Transverse colon (tissue), 3 donors: ENCODE results near the gene ALS2CL.

Experiments
- EP300 ChIP-seq: sonication (generic); formaldehyde crosslinking; IDR thresholded peaks from one replicate; pipeline ENCODE4 v1.6.1; 2017; ENCODE audit warnings: antibody characterized with exemption, low read depth
- TF ChIP-seq, protein P1 (sequence below), 5 experiments: fragments of 200-600 bp in 3 of 5; fragments of 450-650 bp in 2 of 5; sonication (generic) in 3 of 5; IDR thresholded peaks; 1 replicate in 2 of 5; 2 replicates in 3 of 5; pipeline ENCODE4 v1.5.1; 2016 to 2017; ENCODE audit warnings: antibody characterized with exemption in 5 of 5, inconsistent platforms in 3 of 5, mild to moderate bottlenecking in 2 of 5, moderate library complexity in 1 of 5

DNA sequence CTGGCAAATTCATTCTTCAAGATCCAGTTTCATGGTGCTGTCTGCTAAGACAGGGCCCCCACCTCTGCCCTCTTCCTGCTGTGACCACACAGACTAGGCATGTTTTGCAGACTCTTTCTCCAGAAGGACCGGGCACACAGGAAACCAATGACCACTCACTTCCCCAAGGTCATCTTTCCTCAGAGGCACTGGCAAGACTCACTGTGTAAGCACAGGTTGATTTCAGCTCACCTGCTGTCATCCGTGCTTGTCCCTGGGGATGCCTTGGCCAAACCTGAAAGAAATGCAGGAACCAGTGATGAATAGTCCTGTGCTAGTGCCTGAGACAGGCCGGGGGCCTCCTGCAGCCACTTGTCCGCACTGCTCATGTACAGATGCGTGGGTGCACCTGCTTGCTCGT lies 33.5 kb downstream of the ALS2CL start:
- TF ChIP-seq, protein P1, sequence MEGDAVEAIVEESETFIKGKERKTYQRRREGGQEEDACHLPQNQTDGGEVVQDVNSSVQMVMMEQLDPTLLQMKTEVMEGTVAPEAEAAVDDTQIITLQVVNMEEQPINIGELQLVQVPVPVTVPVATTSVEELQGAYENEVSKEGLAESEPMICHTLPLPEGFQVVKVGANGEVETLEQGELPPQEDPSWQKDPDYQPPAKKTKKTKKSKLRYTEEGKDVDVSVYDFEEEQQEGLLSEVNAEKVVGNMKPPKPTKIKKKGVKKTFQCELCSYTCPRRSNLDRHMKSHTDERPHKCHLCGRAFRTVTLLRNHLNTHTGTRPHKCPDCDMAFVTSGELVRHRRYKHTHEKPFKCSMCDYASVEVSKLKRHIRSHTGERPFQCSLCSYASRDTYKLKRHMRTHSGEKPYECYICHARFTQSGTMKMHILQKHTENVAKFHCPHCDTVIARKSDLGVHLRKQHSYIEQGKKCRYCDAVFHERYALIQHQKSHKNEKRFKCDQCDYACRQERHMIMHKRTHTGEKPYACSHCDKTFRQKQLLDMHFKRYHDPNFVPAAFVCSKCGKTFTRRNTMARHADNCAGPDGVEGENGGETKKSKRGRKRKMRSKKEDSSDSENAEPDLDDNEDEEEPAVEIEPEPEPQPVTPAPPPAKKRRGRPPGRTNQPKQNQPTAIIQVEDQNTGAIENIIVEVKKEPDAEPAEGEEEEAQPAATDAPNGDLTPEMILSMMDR (IDR thresholded peaks at IDR 0.05), result no peak
- no peak for TF ChIP-seq EP300
